Neutrophil (primary cell): ENCODE results near the gene PHLDB2.

Experiments used
- H3K27ac ChIP-seq: fragments of 200-600 bp; sonication (generic); 2 replicates; pipeline ENCODE4 v1.5.1; 2016; ENCODE audit warnings: mild to moderate bottlenecking, moderate library complexity
- H3K27me3 ChIP-seq: fragments of 200-600 bp; sonication (generic); 2 replicates; pipeline ENCODE4 v1.6.0; 2016; ENCODE audit warnings: mild to moderate bottlenecking
- H3K36me3 ChIP-seq: fragments of 200-600 bp; sonication (generic); 2 replicates; pipeline ENCODE4 v1.5.1; 2017
- H3K4me1 ChIP-seq, 2 experiments: fragments of 200-600 bp in 1 of 2; sonication (generic) in 1 of 2; 1 replicate in 1 of 2; 2 replicates in 1 of 2; pipeline versions ENCODE4 v1.5.1 to v1.6.1; 2013 to 2016; ENCODE audit warnings: low read depth in 1 of 2, low read length in 1 of 2, mild to moderate bottlenecking in 1 of 2, moderate library complexity in 1 of 2; ENCODE audit not compliant: control insufficient read depth in 1 of 2, insufficient read depth in 1 of 2
- H3K4me3 ChIP-seq, 2 experiments: fragments of 200-600 bp in 1 of 2; sonication (generic) in 1 of 2; 1 replicate in 1 of 2; 2 replicates in 1 of 2; pipeline ENCODE4 v1.5.1; 2013 to 2016; ENCODE audit warnings: low read depth in 1 of 2, low read length in 1 of 2, mild to moderate bottlenecking in 1 of 2, moderate library complexity in 1 of 2
- H3K9me3 ChIP-seq: fragments of 200-600 bp; sonication (generic); 2 replicates; pipeline ENCODE4 v1.5.1; 2016
- TF ChIP-seq, protein P1 (sequence below): fragments of 200-600 bp; sonication (generic); IDR thresholded peaks from 2 replicates; pipeline ENCODE4 v1.5.1; 2016; ENCODE audit warnings: antibody characterized with exemption

The PHLDB2 gene

GRCh38 chr3:111848778-111849177 is 10.3 kb upstream of the PHLDB2 start:
- TF ChIP-seq, protein P1, sequence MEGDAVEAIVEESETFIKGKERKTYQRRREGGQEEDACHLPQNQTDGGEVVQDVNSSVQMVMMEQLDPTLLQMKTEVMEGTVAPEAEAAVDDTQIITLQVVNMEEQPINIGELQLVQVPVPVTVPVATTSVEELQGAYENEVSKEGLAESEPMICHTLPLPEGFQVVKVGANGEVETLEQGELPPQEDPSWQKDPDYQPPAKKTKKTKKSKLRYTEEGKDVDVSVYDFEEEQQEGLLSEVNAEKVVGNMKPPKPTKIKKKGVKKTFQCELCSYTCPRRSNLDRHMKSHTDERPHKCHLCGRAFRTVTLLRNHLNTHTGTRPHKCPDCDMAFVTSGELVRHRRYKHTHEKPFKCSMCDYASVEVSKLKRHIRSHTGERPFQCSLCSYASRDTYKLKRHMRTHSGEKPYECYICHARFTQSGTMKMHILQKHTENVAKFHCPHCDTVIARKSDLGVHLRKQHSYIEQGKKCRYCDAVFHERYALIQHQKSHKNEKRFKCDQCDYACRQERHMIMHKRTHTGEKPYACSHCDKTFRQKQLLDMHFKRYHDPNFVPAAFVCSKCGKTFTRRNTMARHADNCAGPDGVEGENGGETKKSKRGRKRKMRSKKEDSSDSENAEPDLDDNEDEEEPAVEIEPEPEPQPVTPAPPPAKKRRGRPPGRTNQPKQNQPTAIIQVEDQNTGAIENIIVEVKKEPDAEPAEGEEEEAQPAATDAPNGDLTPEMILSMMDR, result no peak
- Histone ChIP-seq H3K27me3 (peaks cover 8% of the 10 kb centered on the region), H3K4me1 (no peaks in the 10 kb centered on the region), H3K27ac (no peak overlapping the region), H3K36me3 (no peaks in the 10 kb centered on the region), H3K4me3 (no peak overlapping the region), H3K9me3 (no peaks in the 10 kb centered on the region)

GRCh38 chr3:111850537-111850936 is 8.5 kb upstream of the PHLDB2 start:
- TF ChIP-seq, protein P1, result no peak
- H3K27me3 ChIP-seq, result peaks cover 8% of the 10 kb centered on the region
- no peaks in the 10 kb centered on the region for H3K36me3 ChIP-seq
- H3K4me1 ChIP-seq, result no peaks in the 10 kb centered on the region
- H3K27ac ChIP-seq, result no peak overlapping the region
- H3K4me3 ChIP-seq, result no peak overlapping the region
- no peaks in the 10 kb centered on the region for H3K9me3 ChIP-seq

DNA sequence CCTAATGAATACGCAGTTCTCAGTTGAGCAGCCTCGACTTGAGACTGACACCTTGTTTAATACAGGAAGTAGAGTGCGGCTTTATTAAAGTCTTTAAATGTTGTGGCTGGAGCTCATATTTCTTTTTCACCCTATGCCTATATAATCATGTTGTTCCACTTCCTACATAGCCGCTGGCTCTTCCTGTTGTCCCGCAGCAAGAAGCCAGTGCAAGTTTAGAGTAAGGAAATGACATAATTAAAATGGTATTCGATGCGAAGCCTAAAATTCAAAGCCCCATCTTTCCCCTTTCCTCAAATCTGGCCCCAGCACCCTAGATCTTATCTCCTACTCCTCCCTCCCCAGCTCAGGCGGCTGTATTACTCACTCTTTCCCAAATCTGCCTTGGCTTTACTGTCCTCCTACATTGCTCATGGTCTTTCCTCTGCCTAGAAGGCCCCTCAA is 7.5 kb upstream of the PHLDB2 start:
- Histone ChIP-seq H3K27ac (no peak overlapping the region), H3K36me3 (no peaks in the 10 kb centered on the region), H3K27me3 (peaks cover 8% of the 10 kb centered on the region), H3K4me3 (no peak overlapping the region), H3K4me1 (no peaks in the 10 kb centered on the region), H3K9me3 (no peaks in the 10 kb centered on the region)
- TF ChIP-seq, protein P1, result no peak

DNA sequence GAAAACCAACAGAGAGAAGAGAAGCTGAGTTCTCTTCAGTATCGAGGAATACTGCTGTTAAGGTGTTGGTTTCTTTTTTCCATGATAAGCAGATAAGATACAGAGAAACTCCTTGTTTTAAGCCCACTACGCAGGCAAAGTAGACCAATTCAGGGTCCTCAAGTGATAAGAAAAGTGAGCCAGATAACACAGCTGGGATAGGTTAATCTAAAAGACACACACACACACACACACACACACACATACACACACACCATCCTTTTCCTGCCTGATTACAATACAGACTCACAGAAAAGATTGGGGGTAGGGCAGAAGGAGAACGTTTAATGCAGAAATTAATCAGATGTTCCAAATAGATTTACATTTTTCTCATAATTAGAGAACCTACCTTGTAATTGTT is 6.5 kb upstream of the PHLDB2 start:
- H3K9me3 ChIP-seq, result no peaks in the 10 kb centered on the region
- no peaks in the 10 kb centered on the region for H3K4me1 ChIP-seq
- no peak overlapping the region for H3K27ac ChIP-seq
- H3K36me3 ChIP-seq, result no peaks in the 10 kb centered on the region
- no peak overlapping the region for H3K4me3 ChIP-seq
- TF ChIP-seq, protein P1, result no peak
- peaks cover 18% of the 10 kb centered on the region for H3K27me3 ChIP-seq

GRCh38 chr3:111853068-111853467 is 6.0 kb upstream of the PHLDB2 start:
- Histone ChIP-seq H3K27ac (no peak overlapping the region), H3K27me3 (peaks cover 23% of the 10 kb centered on the region), H3K4me1 (no peaks in the 10 kb centered on the region), H3K4me3 (no peak overlapping the region), H3K36me3 (no peaks in the 10 kb centered on the region), H3K9me3 (no peaks in the 10 kb centered on the region)
- TF ChIP-seq, protein P1, result no peak

DNA sequence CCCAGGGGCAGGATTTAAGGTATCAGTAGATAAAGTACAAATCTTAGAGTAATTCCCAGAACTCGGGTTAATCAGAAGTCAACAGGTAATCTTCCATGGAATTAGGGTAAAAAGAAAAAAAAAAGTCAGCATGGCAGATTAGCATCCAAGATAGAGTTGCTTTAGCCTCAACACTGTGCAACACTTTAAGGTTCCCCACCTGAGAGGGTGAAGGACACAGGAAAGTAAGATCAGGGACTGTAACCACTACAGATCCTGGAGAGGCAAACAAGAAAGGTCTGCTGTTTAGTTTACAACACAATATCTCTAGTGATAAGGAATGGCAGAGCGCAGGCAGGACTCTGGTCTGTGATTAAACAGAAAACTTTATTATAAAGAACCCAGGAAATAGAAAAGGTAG is 4.1 kb upstream of the PHLDB2 start:
- Histone ChIP-seq H3K27me3 (peaks cover 42% of the 10 kb centered on the region), H3K9me3 (no peaks in the 10 kb centered on the region), H3K27ac (no peak overlapping the region), H3K36me3 (no peaks in the 10 kb centered on the region), H3K4me3 (no peak overlapping the region), H3K4me1 (peaks cover 10 to 13% of the 10 kb centered on the region in 2 experiments)
- TF ChIP-seq, protein P1, result no peak
